Caco-2 (cell line): Measurements from ENCODE around the gene PEX14. TPM values are rescaled to one million over a fixed set of nuclear protein-coding genes. Genes with fewer than 3 reads are reported as not detected.

Experiments used
- BruUV-seq: library from RNA; stranded (reverse); fragments of 400-500 nt; replicated peaks from 2 replicates; lab custom pipeline; 2021; lab: Mats Ljungman, UMichigan
- CTCF ChIA-PET: fragments of 300-600 bp; sonication (Branson Sonifier 250); formaldehyde crosslinking; loops from one replicate; lab custom pipeline; 2022; ENCODE audit warnings: antibody characterized with exemption; lab: Charles Lee
- POLR2A ChIA-PET: fragments of 300-600 bp; sonication (Branson Sonifier 250); formaldehyde crosslinking; loops from one replicate; lab custom pipeline; 2022; ENCODE audit warnings: antibody characterized with exemption; lab: Charles Lee
- DNase-seq, 2 experiments: peaks; one replicate each; pipeline versions ENCODE4 v3.0.0 to v3.0.0-alpha.2; 2020 to 2022
- H3K27me3 ChIP-seq: replicated peaks from 2 replicates; pipeline ENCODE4 v1.6.0; 2011; ENCODE audit warnings: low read length; ENCODE audit not compliant: control insufficient read depth, insufficient read depth
- H3K36me3 ChIP-seq: 2 replicates; pipeline ENCODE4 v1.5.1; 2011; ENCODE audit warnings: low read length; ENCODE audit not compliant: control insufficient read depth, insufficient read depth
- H3K4me1 ChIP-seq: fragments of 250-450 bp; sonication (Bioruptor Pico); 2 replicates; pipeline ENCODE4 v1.5.1; 2020; ENCODE audit warnings: mild to moderate bottlenecking
- H3K4me3 ChIP-seq: 2 replicates; pipeline ENCODE4 v1.5.1; 2011; ENCODE audit warnings: low read depth, mild to moderate bottlenecking, control low read depth, low read length
- H3K9me3 ChIP-seq: fragments of 250-450 bp; sonication (Bioruptor Pico); 2 replicates; pipeline ENCODE4 v1.5.1; 2020; ENCODE audit warnings: mild to moderate bottlenecking, moderate library complexity
- H3K27ac Mint-ChIP-seq: one replicate; pipeline ENCODE4 v1.8.0; 2022; ENCODE audit warnings: mixed read lengths; ENCODE audit not compliant: unreplicated experiment
- H3K27me3 Mint-ChIP-seq: one replicate; pipeline ENCODE4 v1.8.0; 2022; ENCODE audit warnings: mixed read lengths; ENCODE audit not compliant: insufficient read depth, unreplicated experiment
- H3K36me3 Mint-ChIP-seq: one replicate; pipeline ENCODE4 v1.8.0; 2022; ENCODE audit warnings: mild to moderate bottlenecking, mixed read lengths; ENCODE audit not compliant: insufficient read depth, unreplicated experiment
- H3K4me1 Mint-ChIP-seq: one replicate; pipeline ENCODE4 v1.8.0; 2022; ENCODE audit warnings: low read depth, mixed read lengths; ENCODE audit not compliant: unreplicated experiment
- H3K4me3 Mint-ChIP-seq: one replicate; pipeline ENCODE4 v1.8.0; 2022; ENCODE audit warnings: mild to moderate bottlenecking, moderate library complexity, mixed read lengths; ENCODE audit not compliant: unreplicated experiment
- H3K9me3 Mint-ChIP-seq: one replicate; pipeline ENCODE4 v1.8.0; 2022; ENCODE audit warnings: mixed read lengths; ENCODE audit not compliant: unreplicated experiment
- intact Hi-C: fragments of 100-400 bp; cut with micrococcal nuclease; formaldehyde crosslinking; loops from one replicate; pipeline ENCODE4 v1.10.0; 2022; ENCODE audit not compliant: unreplicated experiment
- total RNA-seq: library from RNA; stranded (reverse); gene quantifications from 2 replicates; pipeline ENCODE4 v1.2.3, GENCODE V29; 2022
- TF ChIP-seq, protein P1 (sequence below), 2 experiments: fragments of 200-600 bp in 1 of 2; IDR thresholded peaks; 1 replicate in 1 of 2; 2 replicates in 1 of 2; pipeline versions ENCODE4 v1.5.1 to v1.8.0; 2011 to 2022; ENCODE audit warnings: antibody characterized with exemption in 1 of 2, control low read depth in 1 of 2, inconsistent platforms in 1 of 2, low read depth in 1 of 2, low read length in 1 of 2, mild to moderate bottlenecking in 1 of 2, moderate library complexity in 1 of 2; ENCODE audit not compliant: insufficient read depth in 1 of 2, severe bottlenecking in 1 of 2, unreplicated experiment in 1 of 2

PEX14 gene
- total RNA-seq, 1 experiment from 2014 or later, result 22.2 TPM

DNA sequence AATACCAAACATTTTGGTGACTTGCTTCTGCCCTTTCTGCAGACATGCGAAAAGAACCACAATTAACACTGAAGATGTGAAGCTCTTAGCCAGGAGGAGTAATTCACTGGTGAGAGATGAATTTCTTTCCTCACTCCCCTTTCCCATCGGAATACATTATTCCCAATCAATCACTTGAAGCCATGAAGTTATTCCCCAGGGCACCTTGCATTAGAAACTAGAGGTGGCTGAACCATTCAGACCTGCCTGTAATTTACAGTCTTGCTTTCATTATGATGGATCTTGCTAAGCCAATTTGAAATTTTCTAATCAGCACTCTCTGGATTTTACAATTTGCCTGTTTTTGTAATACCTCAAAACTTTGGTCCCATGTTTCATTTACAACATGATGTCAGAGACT is 34.4 kb upstream of the PEX14 start:
- Histone ChIP-seq H3K4me1 (no peaks in the 10 kb centered on the region), H3K27me3 (no peaks in the 10 kb centered on the region), H3K4me3 (no peak overlapping the region), H3K9me3 (no peaks in the 10 kb centered on the region), H3K36me3 (no peaks in the 10 kb centered on the region)
- BruUV-seq, result no TSS peak
- Mint-ChIP-seq H3K36me3 (peaks cover 6% of the 10 kb centered on the region), H3K4me3 (no peak overlapping the region), H3K4me1 (no peaks in the 10 kb centered on the region), H3K27me3 (no peaks in the 10 kb centered on the region), H3K27ac (no peak overlapping the region), H3K9me3 (no peaks in the 10 kb centered on the region)
- intact Hi-C loops, result no loop called here
- TF ChIP-seq, protein P1, sequence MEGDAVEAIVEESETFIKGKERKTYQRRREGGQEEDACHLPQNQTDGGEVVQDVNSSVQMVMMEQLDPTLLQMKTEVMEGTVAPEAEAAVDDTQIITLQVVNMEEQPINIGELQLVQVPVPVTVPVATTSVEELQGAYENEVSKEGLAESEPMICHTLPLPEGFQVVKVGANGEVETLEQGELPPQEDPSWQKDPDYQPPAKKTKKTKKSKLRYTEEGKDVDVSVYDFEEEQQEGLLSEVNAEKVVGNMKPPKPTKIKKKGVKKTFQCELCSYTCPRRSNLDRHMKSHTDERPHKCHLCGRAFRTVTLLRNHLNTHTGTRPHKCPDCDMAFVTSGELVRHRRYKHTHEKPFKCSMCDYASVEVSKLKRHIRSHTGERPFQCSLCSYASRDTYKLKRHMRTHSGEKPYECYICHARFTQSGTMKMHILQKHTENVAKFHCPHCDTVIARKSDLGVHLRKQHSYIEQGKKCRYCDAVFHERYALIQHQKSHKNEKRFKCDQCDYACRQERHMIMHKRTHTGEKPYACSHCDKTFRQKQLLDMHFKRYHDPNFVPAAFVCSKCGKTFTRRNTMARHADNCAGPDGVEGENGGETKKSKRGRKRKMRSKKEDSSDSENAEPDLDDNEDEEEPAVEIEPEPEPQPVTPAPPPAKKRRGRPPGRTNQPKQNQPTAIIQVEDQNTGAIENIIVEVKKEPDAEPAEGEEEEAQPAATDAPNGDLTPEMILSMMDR (IDR thresholded peaks at IDR 0.05; ENCODE audit: insufficient read depth in 1 of 2, low read depth in 1 of 2, low read length in 1 of 2, severe bottlenecking in 1 of 2, unreplicated experiment in 1 of 2), result no peak
- POLR2A ChIA-PET, result no interaction called here
- DNase-seq, result no peak
- CTCF ChIA-PET, result no interaction called here

DNA sequence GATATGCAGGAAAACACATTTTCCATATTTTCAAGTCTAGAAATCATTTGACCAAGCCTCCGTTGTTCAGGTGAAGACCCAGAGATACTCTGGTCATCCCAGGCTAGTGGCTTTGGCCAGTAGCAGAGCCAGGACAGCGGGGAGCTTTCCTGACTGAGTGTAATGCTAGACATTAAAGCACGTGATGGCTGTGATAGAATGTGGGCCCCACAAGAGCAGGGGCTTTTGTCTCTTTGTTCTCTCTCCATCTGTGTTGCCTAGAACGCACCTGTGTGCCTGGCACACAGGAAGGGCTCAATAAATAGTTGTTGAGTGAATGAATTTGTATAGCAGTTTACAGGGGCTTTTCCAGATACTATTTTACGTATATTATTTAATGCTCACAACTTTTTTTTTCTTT is 34.0 kb upstream of the PEX14 start:
- CTCF ChIA-PET, result no interaction called here
- TF ChIP-seq, protein P1 (IDR thresholded peaks at IDR 0.05; ENCODE audit: insufficient read depth in 1 of 2, low read depth in 1 of 2, low read length in 1 of 2, severe bottlenecking in 1 of 2, unreplicated experiment in 1 of 2), result no peak
- BruUV-seq, result no TSS peak

DNA sequence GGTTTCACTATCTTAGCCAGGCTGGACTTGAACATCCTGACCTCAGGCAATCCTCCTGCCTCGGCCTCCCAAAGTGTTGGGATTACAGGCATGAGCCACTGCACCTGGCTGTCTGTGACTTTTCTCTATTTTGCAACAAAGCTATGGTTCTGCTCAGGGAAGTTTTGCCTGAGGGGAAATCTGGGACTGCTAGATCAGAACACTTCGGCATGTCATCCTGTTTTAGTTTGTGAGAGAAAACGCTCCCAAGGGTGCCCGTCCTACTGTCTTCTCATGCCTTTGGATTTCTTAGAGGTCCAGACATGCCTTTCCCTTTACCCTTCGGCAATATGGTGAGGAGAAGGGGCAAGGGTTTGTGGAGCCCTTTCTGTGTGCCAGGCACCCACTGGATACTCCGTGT is 30.5 kb upstream of the PEX14 start:
- no peak for DNase-seq
- Mint-ChIP-seq H3K27me3 (no peaks in the 10 kb centered on the region), H3K27ac (no peak overlapping the region), H3K36me3 (peaks cover 6% of the 10 kb centered on the region), H3K4me3 (no peak overlapping the region), H3K4me1 (no peaks in the 10 kb centered on the region), H3K9me3 (no peaks in the 10 kb centered on the region)
- no peaks in the 10 kb centered on the region for H3K27me3 ChIP-seq
- CTCF ChIA-PET, result interaction anchor here (0.6 to 0.7 kb wide), 2 partner anchors 14 to 47 kb away, joined by 3 to 5 read pairs; no protein-coding TSS in a partner anchor
- no peaks in the 10 kb centered on the region for H3K9me3 ChIP-seq
- no TSS peak for BruUV-seq
- no peak overlapping the region for H3K4me3 ChIP-seq
- TF ChIP-seq, protein P1 (IDR thresholded peaks at IDR 0.05; ENCODE audit: insufficient read depth in 1 of 2, low read depth in 1 of 2, low read length in 1 of 2, severe bottlenecking in 1 of 2, unreplicated experiment in 1 of 2), result no peak
- intact Hi-C loops, result no loop called here
- H3K4me1 ChIP-seq, result no peaks in the 10 kb centered on the region
- no peaks in the 10 kb centered on the region for H3K36me3 ChIP-seq
- POLR2A ChIA-PET, result no interaction called here

More for the DNA sequence above, 34.0 kb upstream of the PEX14 start:
- H3K9me3 Mint-ChIP-seq, result no peaks in the 10 kb centered on the region
- POLR2A ChIA-PET, result no interaction called here
- Histone ChIP-seq H3K4me1 (no peaks in the 10 kb centered on the region), H3K27me3 (no peaks in the 10 kb centered on the region), H3K4me3 (no peak overlapping the region), H3K36me3 (no peaks in the 10 kb centered on the region), H3K9me3 (no peaks in the 10 kb centered on the region)
- H3K27ac Mint-ChIP-seq, result no peak overlapping the region
- H3K27me3 Mint-ChIP-seq, result no peaks in the 10 kb centered on the region
- H3K36me3 Mint-ChIP-seq, result peaks cover 6% of the 10 kb centered on the region
- H3K4me3 Mint-ChIP-seq, result no peak overlapping the region
- no peaks in the 10 kb centered on the region for H3K4me1 Mint-ChIP-seq
- intact Hi-C loops, result no loop called here
- DNase-seq, result no peak
